HepG2 (cell line): ENCODE data around the gene FBXL22. TPM values are rescaled to one million over a fixed set of nuclear protein-coding genes. Genes with fewer than 3 reads are reported as not detected.

ENCODE experiments used
- ATAC-seq: fragments of 200-7000 bp; cut with Tn5 transposase; 3 replicates; pipeline ENCODE4 v1.9.1; 2020; ENCODE audit warnings: mild to moderate bottlenecking, moderate library complexity
- BruUV-seq: library from RNA; stranded (reverse); fragments of 400-500 nt; replicated peaks from 2 replicates; lab custom pipeline; 2021; lab: Mats Ljungman, UMichigan
- CTCF ChIA-PET: fragments of 300-600 bp; formaldehyde crosslinking; extraction: SDS; loops from one replicate; lab custom pipeline; 2021; ENCODE audit warnings: low total read pairs, inconsistent platforms, low intra/inter-chr PET ratio; lab: Yijun Ruan, JAX
- POLR2A ChIA-PET: fragments of 350-600 bp; sonication (Branson Sonifier 250); formaldehyde crosslinking; loops from one replicate; lab custom pipeline; 2020; ENCODE audit warnings: antibody characterized with exemption, inconsistent platforms; lab: Yijun Ruan, JAX
- DNase-seq: peaks from one replicate; pipeline ENCODE4 v3.0.0-alpha.2; 2015; ENCODE audit warnings: low spot score
- FAIRE-seq: peaks from 3 replicates; lab custom pipeline; 2011; peaks lifted over from hg19 to GRCh38; lab: Jason Lieb, UNC
- H2AFZ ChIP-seq: one replicate; pipeline ENCODE4 v1.6.1; 2011; ENCODE audit warnings: low read length, inconsistent platforms
- H3K27ac ChIP-seq: fragments of 300-600 bp; 3 replicates; pipeline ENCODE4 v1.8.0; 2011; ENCODE audit warnings: mixed run types, mild to moderate bottlenecking, mixed read lengths, low read length, inconsistent platforms; ENCODE audit not compliant: insufficient read depth; ENCODE audit errors: extremely low read length
- H3K27me3 ChIP-seq, 2 experiments: fragments of 200-600 bp in 1 of 2; 2 replicates in 1 of 2; 3 replicates in 1 of 2; pipeline versions ENCODE4 v1.6.0 to v1.8.0; 2011; ENCODE audit warnings: low read length in 2 of 2, mild to moderate bottlenecking in 2 of 2, moderate library complexity in 2 of 2, inconsistent platforms in 1 of 2; ENCODE audit not compliant: insufficient read depth in 2 of 2, control insufficient read depth in 1 of 2
- H3K36me3 ChIP-seq, 2 experiments: fragments of 200-600 bp in 1 of 2; replicated peaks in 1 of 2; 2 replicates in 1 of 2; 3 replicates in 1 of 2; pipeline versions ENCODE4 v1.5.1 to v1.8.0; 2011; ENCODE audit warnings: low read length in 2 of 2, inconsistent platforms in 1 of 2; ENCODE audit not compliant: insufficient read depth in 2 of 2, control insufficient read depth in 1 of 2
- H3K4me1 ChIP-seq: 2 replicates; pipeline ENCODE4 v1.5.1; 2012; ENCODE audit warnings: low read length, inconsistent platforms; ENCODE audit not compliant: insufficient read depth
- H3K4me2 ChIP-seq: 2 replicates; pipeline ENCODE4 v1.6.0; 2011; ENCODE audit warnings: low read depth, low read length, inconsistent platforms
- H3K4me3 ChIP-seq, 3 experiments: fragments of 200-600 bp in 1 of 3; sonication (generic), shearing (Covaris generic) in 1 of 3; replicated peaks in 1 of 3; 2 replicates each; pipeline ENCODE4 v1.5.1; 2011 to 2016; ENCODE audit warnings: low read length in 3 of 3, inconsistent platforms in 2 of 3, low read depth in 2 of 3, mild to moderate bottlenecking in 2 of 3, control low read depth in 1 of 3, mixed read lengths in 1 of 3; ENCODE audit not compliant: insufficient read depth in 1 of 3
- H3K79me2 ChIP-seq: one replicate; pipeline ENCODE4 v1.6.1; 2011; ENCODE audit warnings: low read length, inconsistent platforms; ENCODE audit not compliant: insufficient read depth
- H3K9ac ChIP-seq: 2 replicates; pipeline ENCODE4 v1.6.0; 2011; ENCODE audit warnings: mild to moderate bottlenecking, low read depth, low read length, inconsistent platforms; ENCODE audit not compliant: insufficient read depth
- H3K9me3 ChIP-seq: 2 replicates; pipeline ENCODE4 v1.5.1; 2012; ENCODE audit warnings: mild to moderate bottlenecking, low read length
- H4K20me1 ChIP-seq: 2 replicates; pipeline ENCODE4 v1.6.0; 2011; ENCODE audit warnings: inconsistent platforms, mild to moderate bottlenecking, low read length, moderate library complexity; ENCODE audit not compliant: insufficient read depth
- GATA4 ChIP-seq: sonication (generic); IDR thresholded peaks from 2 replicates; pipeline ENCODE4 v1.6.1; 2016; ENCODE audit warnings: antibody characterized with exemption, low read depth, borderline replicate concordance
- GFI1 ChIP-seq: sonication (generic); formaldehyde crosslinking; IDR thresholded peaks from 2 replicates; pipeline ENCODE4 v1.5.0; 2020; ENCODE audit warnings: missing genetic modification reagents, mild to moderate bottlenecking, borderline replicate concordance
- GLI4 ChIP-seq: sonication (generic); formaldehyde crosslinking; IDR thresholded peaks from 2 replicates; pipeline ENCODE4 v1.5.1; 2020; ENCODE audit warnings: missing genetic modification reagents, mild to moderate bottlenecking, moderate library complexity, borderline replicate concordance
- HIC2 ChIP-seq: sonication (generic); formaldehyde crosslinking; IDR thresholded peaks from 2 replicates; pipeline ENCODE4 v1.9.0; 2022; ENCODE audit warnings: low read depth, missing genetic modification reagents
- IRF1 ChIP-seq: sonication (generic); formaldehyde crosslinking; IDR thresholded peaks from 2 replicates; pipeline ENCODE4 v1.4.0; 2020; ENCODE audit warnings: low read depth, mild to moderate bottlenecking, missing genetic modification reagents
- JUN ChIP-seq: sonication (generic); formaldehyde crosslinking; IDR thresholded peaks from 2 replicates; pipeline ENCODE4 v1.4.0; 2020; ENCODE audit warnings: mild to moderate bottlenecking, missing genetic modification reagents
- MAX ChIP-seq: IDR thresholded peaks from 2 replicates; pipeline ENCODE4 v1.6.1; 2012; ENCODE audit warnings: inconsistent platforms
- MXI1 ChIP-seq: IDR thresholded peaks from 3 replicates; pipeline ENCODE4 v1.6.1; 2012; ENCODE audit warnings: low read depth, low read length, inconsistent platforms, borderline replicate concordance
- REPIN1 ChIP-seq: sonication (generic); formaldehyde crosslinking; IDR thresholded peaks from 2 replicates; pipeline ENCODE4 v1.8.0; 2022; ENCODE audit warnings: missing genetic modification reagents, low read depth, mild to moderate bottlenecking, borderline replicate concordance
- SRY ChIP-seq: sonication (generic); formaldehyde crosslinking; IDR thresholded peaks from 2 replicates; pipeline ENCODE4 v1.8.0; 2022; ENCODE audit warnings: mild to moderate bottlenecking, missing genetic modification reagents
- ZFP1 ChIP-seq: IDR thresholded peaks from 2 replicates; pipeline ENCODE4 v1.6.1; 2016
- ZFYVE20 ChIP-seq: sonication (generic); formaldehyde crosslinking; IDR thresholded peaks from 2 replicates; pipeline ENCODE4 v1.8.0; 2023; ENCODE audit warnings: low read depth, mild to moderate bottlenecking, moderate library complexity, missing genetic modification reagents, borderline replicate concordance
- ZNF224 ChIP-seq: sonication (generic); formaldehyde crosslinking; IDR thresholded peaks from 2 replicates; pipeline ENCODE4 v1.5.0; 2020; ENCODE audit warnings: mild to moderate bottlenecking, missing genetic modification reagents
- ZNF564 ChIP-seq: sonication (generic); formaldehyde crosslinking; IDR thresholded peaks from 2 replicates; pipeline ENCODE4 v1.8.1; 2023; ENCODE audit warnings: mild to moderate bottlenecking, missing genetic modification reagents
- ZNF724P ChIP-seq: sonication (generic); formaldehyde crosslinking; IDR thresholded peaks from 2 replicates; pipeline ENCODE4 v1.8.0; 2022; ENCODE audit warnings: missing genetic modification reagents, borderline replicate concordance
- ZNF850 ChIP-seq: sonication (generic); formaldehyde crosslinking; conservative IDR thresholded peaks from 2 replicates; pipeline ENCODE4 v1.9.0; 2021; ENCODE audit warnings: mild to moderate bottlenecking, missing genetic modification reagents
- WGBS: methylation state at CpG from one replicate; pipeline ENCODE4 v1.1.6; 2017; ENCODE audit warnings: low lambda C conversion rate; 5-methylcytosine and 5-hydroxymethylcytosine counted together
- in situ Hi-C: cut with HindIII; loops from 2 replicates; pipeline ENCODE4 v1.10.0; 2017; ENCODE audit warnings: low pct_unique_long_range_greater_than_20kb; ENCODE audit not compliant: extremely low pct_ligation_motif_present
- intact Hi-C: fragments of 100-400 bp; cut with micrococcal nuclease; formaldehyde crosslinking; loops from one replicate; pipeline ENCODE4 v1.10.0; 2022; ENCODE audit not compliant: unreplicated experiment
- polyA plus RNA-seq, 8 experiments: library from polyadenylated mRNA; depleted of rRNA in 3 of 8; stranded (reverse) in 7 of 8; unstranded in 1 of 8; fragments of >200 nt; fragmentation: Illumina TruSeq in 4 of 8; extraction: Trizol in 4 of 8; gene quantifications; 2 replicates each; pipeline versions ENCODE4 v1.2.1 to v1.2.3, GENCODE V29; 2011 to 2016; ENCODE audit warnings: low read depth in 4 of 8, missing spikeins in 1 of 8, mixed read lengths in 1 of 8; ENCODE audit not compliant: insufficient read depth in 1 of 8
- total RNA-seq, 5 experiments: library from RNA; depleted of rRNA; stranded (reverse); fragments of >200 nt; fragmentation: Illumina TruSeq; extraction: Trizol; gene quantifications; 2 replicates each; pipeline ENCODE4 v1.2.3, GENCODE V29; 2016; ENCODE audit warnings: low read depth in 1 of 5
- TF ChIP-seq, protein P1 (sequence below): sonication (generic); formaldehyde crosslinking; conservative IDR thresholded peaks from 2 replicates; pipeline ENCODE4 v1.4.0; 2020; ENCODE audit warnings: missing genetic modification reagents

The FBXL22 gene
- total and polyA plus RNA-seq, 2 of the 13 experiments (the other 11 are each of a cell fraction or from before 2014, with no cell fraction given), result 0.15 to 0.33 TPM

DNA sequence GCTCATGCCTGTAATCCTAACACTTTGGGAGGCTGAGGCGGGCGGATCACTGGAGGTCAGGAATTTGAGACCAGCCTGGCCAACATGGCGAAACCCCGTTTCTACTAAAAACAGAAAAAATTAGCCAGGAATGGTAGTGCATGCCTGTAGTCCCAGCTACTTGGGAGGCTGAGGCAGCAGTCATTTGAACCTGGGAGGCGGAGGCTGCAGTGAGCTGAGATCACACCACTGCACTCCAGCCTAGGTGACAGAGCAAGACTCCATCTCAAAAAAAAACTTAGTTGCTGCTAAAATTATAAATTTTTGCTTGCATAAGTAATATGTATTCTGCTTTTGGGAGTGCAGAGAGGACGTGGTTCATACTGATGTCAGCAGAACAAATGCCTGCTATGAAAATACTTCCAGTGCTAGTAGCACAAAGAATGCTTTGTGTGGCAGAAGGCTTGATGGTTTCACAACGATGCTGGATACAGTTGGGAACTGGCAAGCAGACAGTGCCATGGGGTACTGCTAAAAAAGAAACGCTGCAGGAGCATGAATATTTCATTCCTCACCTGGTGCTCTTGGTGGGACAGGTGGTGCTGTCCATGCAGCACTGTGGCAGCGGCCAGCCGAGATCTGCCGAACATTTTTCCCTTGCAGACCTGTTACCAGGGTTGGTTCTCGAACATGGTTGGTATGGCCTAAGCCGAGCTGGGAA, 31.1 kb downstream of the FBXL22 start:
- no TSS peak for BruUV-seq
- no peak for ATAC-seq

More for the DNA sequence above, 31.1 kb downstream of the FBXL22 start:
- TF ChIP-seq SRY, result no peak
- TF ChIP-seq HIC2 (CRISPR knock-in tag), result no peak
- no peak for TF ChIP-seq ZFP1 (CRISPR knock-in tag)
- TF ChIP-seq JUN, result no peak
- TF ChIP-seq MXI1, result no peak
- TF ChIP-seq GFI1 (CRISPR knock-in tag), result no peak
- TF ChIP-seq GLI4, result no peak
- TF ChIP-seq IRF1 (CRISPR knock-in tag), result no peak
- no peak for TF ChIP-seq GATA4
- no peak for TF ChIP-seq ZNF564 (CRISPR knock-in tag)
- TF ChIP-seq ZFYVE20, result no peak
- no peak for TF ChIP-seq ZNF850
- TF ChIP-seq, protein P1, sequence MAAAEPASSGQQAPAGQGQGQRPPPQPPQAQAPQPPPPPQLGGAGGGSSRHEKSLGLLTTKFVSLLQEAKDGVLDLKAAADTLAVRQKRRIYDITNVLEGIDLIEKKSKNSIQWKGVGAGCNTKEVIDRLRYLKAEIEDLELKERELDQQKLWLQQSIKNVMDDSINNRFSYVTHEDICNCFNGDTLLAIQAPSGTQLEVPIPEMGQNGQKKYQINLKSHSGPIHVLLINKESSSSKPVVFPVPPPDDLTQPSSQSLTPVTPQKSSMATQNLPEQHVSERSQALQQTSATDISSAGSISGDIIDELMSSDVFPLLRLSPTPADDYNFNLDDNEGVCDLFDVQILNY, result no peak
- TF ChIP-seq REPIN1, result no peak
- no peak for TF ChIP-seq MAX
- TF ChIP-seq ZNF724P, result no peak
- no peak for TF ChIP-seq ZNF224 (CRISPR knock-in tag)
- Histone ChIP-seq H2AFZ (no peak overlapping the region), H3K9ac (no peak overlapping the region), H4K20me1 (no peaks in the 10 kb centered on the region), H3K9me3 (no peaks in the 10 kb centered on the region), H3K27me3 (no peaks in the 10 kb centered on the region), H3K4me3 (no peak overlapping the region), H3K27ac (no peak overlapping the region), H3K4me2 (no peak overlapping the region), H3K36me3 (peaks cover 6 to 48% of the 10 kb centered on the region in 2 experiments), H3K79me2 (no peaks in the 10 kb centered on the region), H3K4me1 (no peaks in the 10 kb centered on the region)
- CTCF ChIA-PET, result no interaction called here
- no peak for DNase-seq
- in situ Hi-C loops, result no loop called here
- no peak for FAIRE-seq
- intact Hi-C loops, result no loop called here
- POLR2A ChIA-PET, result no interaction called here
- WGBS, result 90% methylated on average over 13 of the region's 13 CpGs
